Stimulated activated naive CD8-positive, alpha-beta T cell treated with anti-CD3 and anti-CD28 coated beads, Interleukin-15, Interleukin-2, amounts not matched to agents 100 U/mL and 50 U/mL, for 24 hours (primary cell): ENCODE results near the gene SUPT3H.
A peak's percentile ranks its signal among the peaks of the same experiment; 100 is the strongest.

ENCODE experiments used
- ATAC-seq: fragments of 150-1000 bp; cut with Tn5 transposase; one replicate; pipeline ENCODE4 v1.10.0; 2021
- DNase-seq: peaks from one replicate; pipeline ENCODE4 v3.0.0; 2021

The SUPT3H gene

GRCh38 chr6:45256697-45257695 lies 120.7 kb downstream of the SUPT3H start:
- no peak for DNase-seq
- ATAC-seq = no peak

GRCh38 chr6:45255434-45255833 lies 122.3 kb downstream of the SUPT3H start:
- no peak for ATAC-seq

GRCh38 chr6:45254253-45254652 lies 123.5 kb downstream of the SUPT3H start:
- no peak for DNase-seq
- ATAC-seq = no peak

More at GRCh38 chr6:45255434-45255833, 122.3 kb downstream of the SUPT3H start:
- no peak for DNase-seq

GRCh38 chr6:45253453-45253852 lies 124.3 kb downstream of the SUPT3H start:
- DNase-seq = no peak
- no peak for ATAC-seq

- DNase-seq = no peak
- ATAC-seq = no peak
Measured at GRCh38 chr6:45231660-45232059, 146.1 kb downstream of the SUPT3H start.

- DNase-seq = no peak
- ATAC-seq = no peak
Measured at GRCh38 chr6:45229416-45229815, 148.3 kb downstream of the SUPT3H start.

- ATAC-seq = no peak
- DNase-seq = no peak
Measured at GRCh38 chr6:45226081-45226480, 151.7 kb downstream of the SUPT3H start.

- ATAC-seq (no peak), DNase-seq (no peak)
Measured at GRCh38 chr6:45222380-45222779, 155.4 kb downstream of the SUPT3H start.

GRCh38 chr6:45215759-45216158 lies 162.0 kb downstream of the SUPT3H start:
- DNase-seq (no peak), ATAC-seq (no peak)

- ATAC-seq (peak; percentile 73), DNase-seq (no peak)
Measured at GRCh38 chr6:45212976-45213375, 164.8 kb downstream of the SUPT3H start.

- peak; percentile 50 for ATAC-seq
- DNase-seq = no peak
Measured at GRCh38 chr6:45209762-45210161, 168.0 kb downstream of the SUPT3H start.

- DNase-seq (no peak), ATAC-seq (peak; percentile 91)
Measured at GRCh38 chr6:45206793-45207492, 170.8 kb downstream of the SUPT3H start.

- DNase-seq (no peak), ATAC-seq (no peak)
Measured at GRCh38 chr6:45201484-45201883, 176.2 kb downstream of the SUPT3H start.

- no peak for ATAC-seq
- no peak for DNase-seq
Measured at GRCh38 chr6:45200510-45200909, 177.2 kb downstream of the SUPT3H start.

GRCh38 chr6:45199554-45199953 lies 178.2 kb downstream of the SUPT3H start:
- no peak for DNase-seq
- ATAC-seq = peak; percentile 28

GRCh38 chr6:45196121-45196520 lies 181.6 kb downstream of the SUPT3H start:
- DNase-seq (no peak), ATAC-seq (no peak)

- peak; percentile 69 for ATAC-seq
- DNase-seq = no peak
Measured at GRCh38 chr6:45195137-45195536, 182.6 kb downstream of the SUPT3H start.

GRCh38 chr6:45192556-45192955 lies 185.2 kb downstream of the SUPT3H start:
- ATAC-seq (no peak), DNase-seq (no peak)

- ATAC-seq (no peak), DNase-seq (no peak)
Measured at GRCh38 chr6:45191414-45191813, 186.3 kb downstream of the SUPT3H start.

GRCh38 chr6:45187836-45188235 lies 189.9 kb downstream of the SUPT3H start:
- ATAC-seq (peak; percentile 95), DNase-seq (no peak)

- DNase-seq (peak; percentile 20), ATAC-seq (peak; percentile 81)
Measured at GRCh38 chr6:45185403-45186251, 192.1 kb downstream of the SUPT3H start.

- DNase-seq (no peak), ATAC-seq (no peak)
Measured at GRCh38 chr6:45184937-45185336, 192.8 kb downstream of the SUPT3H start.
